WTC11 (cell line): ENCODE data around the gene BLID.

ENCODE experiments used
- CTCF ChIP-seq: fragments of 200-600 bp; IDR thresholded peaks from 2 replicates; pipeline ENCODE4 v1.8.0; 2022; ENCODE audit warnings: antibody characterized with exemption
- MAX ChIP-seq: sonication (generic); formaldehyde crosslinking; IDR thresholded peaks from 2 replicates; pipeline ENCODE4 v1.8.0; 2022; ENCODE audit warnings: mild to moderate bottlenecking, missing genetic modification reagents
- NR1H2 ChIP-seq: sonication (generic); formaldehyde crosslinking; IDR thresholded peaks from 2 replicates; pipeline ENCODE4 v1.9.0; 2021; ENCODE audit warnings: mild to moderate bottlenecking, moderate library complexity, missing genetic modification reagents
- NR3C1 ChIP-seq: sonication (generic); formaldehyde crosslinking; conservative IDR thresholded peaks from 2 replicates; pipeline ENCODE4 v1.8.1; 2023; ENCODE audit warnings: low read depth, mild to moderate bottlenecking, missing genetic modification reagents
- ZNF263 ChIP-seq: sonication (generic); formaldehyde crosslinking; IDR thresholded peaks from 2 replicates; pipeline ENCODE4 v1.8.1; 2022; ENCODE audit warnings: low read depth, mild to moderate bottlenecking, moderate library complexity, missing genetic modification reagents
- TF ChIP-seq, protein P1 (sequence below): fragments of 250-450 bp; sonication (Bioruptor Pico); IDR thresholded peaks from 2 replicates; pipeline ENCODE4 v1.9.0; 2021; ENCODE audit warnings: mild to moderate bottlenecking, borderline replicate concordance

GRCh38 chr11:122099374-122100036 lies 16.5 kb downstream of the BLID start:
- TF ChIP-seq CTCF (no peak), NR1H2 (no peak), NR3C1 (CRISPR knock-in tag) (no peak), MAX (no peak), ZNF263 (CRISPR knock-in tag) (no peak)
- TF ChIP-seq, protein P1, sequence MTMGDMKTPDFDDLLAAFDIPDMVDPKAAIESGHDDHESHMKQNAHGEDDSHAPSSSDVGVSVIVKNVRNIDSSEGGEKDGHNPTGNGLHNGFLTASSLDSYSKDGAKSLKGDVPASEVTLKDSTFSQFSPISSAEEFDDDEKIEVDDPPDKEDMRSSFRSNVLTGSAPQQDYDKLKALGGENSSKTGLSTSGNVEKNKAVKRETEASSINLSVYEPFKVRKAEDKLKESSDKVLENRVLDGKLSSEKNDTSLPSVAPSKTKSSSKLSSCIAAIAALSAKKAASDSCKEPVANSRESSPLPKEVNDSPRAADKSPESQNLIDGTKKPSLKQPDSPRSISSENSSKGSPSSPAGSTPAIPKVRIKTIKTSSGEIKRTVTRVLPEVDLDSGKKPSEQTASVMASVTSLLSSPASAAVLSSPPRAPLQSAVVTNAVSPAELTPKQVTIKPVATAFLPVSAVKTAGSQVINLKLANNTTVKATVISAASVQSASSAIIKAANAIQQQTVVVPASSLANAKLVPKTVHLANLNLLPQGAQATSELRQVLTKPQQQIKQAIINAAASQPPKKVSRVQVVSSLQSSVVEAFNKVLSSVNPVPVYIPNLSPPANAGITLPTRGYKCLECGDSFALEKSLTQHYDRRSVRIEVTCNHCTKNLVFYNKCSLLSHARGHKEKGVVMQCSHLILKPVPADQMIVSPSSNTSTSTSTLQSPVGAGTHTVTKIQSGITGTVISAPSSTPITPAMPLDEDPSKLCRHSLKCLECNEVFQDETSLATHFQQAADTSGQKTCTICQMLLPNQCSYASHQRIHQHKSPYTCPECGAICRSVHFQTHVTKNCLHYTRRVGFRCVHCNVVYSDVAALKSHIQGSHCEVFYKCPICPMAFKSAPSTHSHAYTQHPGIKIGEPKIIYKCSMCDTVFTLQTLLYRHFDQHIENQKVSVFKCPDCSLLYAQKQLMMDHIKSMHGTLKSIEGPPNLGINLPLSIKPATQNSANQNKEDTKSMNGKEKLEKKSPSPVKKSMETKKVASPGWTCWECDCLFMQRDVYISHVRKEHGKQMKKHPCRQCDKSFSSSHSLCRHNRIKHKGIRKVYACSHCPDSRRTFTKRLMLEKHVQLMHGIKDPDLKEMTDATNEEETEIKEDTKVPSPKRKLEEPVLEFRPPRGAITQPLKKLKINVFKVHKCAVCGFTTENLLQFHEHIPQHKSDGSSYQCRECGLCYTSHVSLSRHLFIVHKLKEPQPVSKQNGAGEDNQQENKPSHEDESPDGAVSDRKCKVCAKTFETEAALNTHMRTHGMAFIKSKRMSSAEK: no peak
